Measurements from ENCODE around the gene DHRS9. TPM values are rescaled to one million over a fixed set of nuclear protein-coding genes. Genes with fewer than 3 reads are reported as not detected.

The DHRS9 gene
- total and polyA plus RNA-seq, 9 of the 15 experiments (the other 6 are each of a cell fraction or from before 2014, with no cell fraction given): 0.27 to 1.7 (median 0.69) TPM

GRCh38 chr2:169050476-169051240, 18.7 kb upstream of the DHRS9 start (continued):
- TF ChIP-seq SMARCC2 (IDR thresholded peaks at IDR 0.05; ENCODE audit: low read depth) (peak; percentile 90), ZBTB43 (CRISPR knock-in tag; IDR thresholded peaks at IDR 0.05) (no peak), CCNT2 (IDR thresholded peaks at IDR 0.05; ENCODE audit: borderline replicate concordance, extremely low read depth, insufficient read length, low read depth, low read length) (peak; percentile 71), MITF (IDR thresholded peaks at IDR 0.05) (0 out of 2 replicates have a peak, but pooled peaks have one; percentile 15), HES1 (IDR thresholded peaks at IDR 0.05; ENCODE audit: low read depth) (peak; percentile 83), SRSF1 (IDR thresholded peaks at IDR 0.05; ENCODE audit: low read depth, low read length) (no peak), PREB (CRISPR knock-in tag; IDR thresholded peaks at IDR 0.05) (no peak)
